ENCODE measurements around the gene ZSWIM3. TPM values are rescaled to one million over a fixed set of nuclear protein-coding genes. Genes with fewer than 3 reads are reported as not detected.

Gene ZSWIM3
- total and polyA plus RNA-seq, 2 of the 8 experiments (the other 6 are each of a cell fraction or from before 2014, with no cell fraction given), result 5.5 to 6.9 TPM

DNA sequence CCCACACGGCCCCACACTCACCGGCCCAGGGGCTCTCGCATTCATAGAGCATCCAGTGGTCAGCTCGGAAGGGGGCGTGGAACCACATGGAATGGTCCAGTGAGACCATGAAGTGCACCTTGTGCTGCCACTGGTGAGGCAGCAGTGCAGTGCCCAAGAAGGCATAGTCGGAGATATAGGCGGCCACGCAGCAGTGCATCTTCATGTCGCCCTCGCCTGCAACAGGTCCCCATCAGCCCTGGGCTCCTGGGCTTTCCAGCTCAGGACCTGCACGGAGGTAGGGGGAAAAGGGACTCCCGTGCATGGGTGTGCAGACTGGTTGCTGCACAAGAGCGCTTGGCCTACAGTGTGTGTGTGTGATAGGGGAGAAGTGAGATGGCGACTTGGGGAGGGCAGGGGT, 13.9 kb upstream of the ZSWIM3 start:
- POLR2A ChIA-PET (ENCODE audit: partially characterized antibody), result interaction anchor here (0.7 to 13.8 kb wide), 5 partner anchors 10 to 110 kb away, joined by 3 to 178 read pairs (median 4); partner anchors contain the start of genes ACOT8, SNX21 and ZSWIM3
- Histone ChIP-seq H2BK120ac (replicated peaks; ENCODE audit: low read depth, low read length) (no peak overlapping the region), H4K8ac (ENCODE audit: extremely low read depth, insufficient read depth, low read length) (no peak overlapping the region; the same call in 1 of the 2 replicates), H3K79me1 (ENCODE audit: low read depth, low read length) (no peaks in the 10 kb centered on the region), H3K4ac (replicated peaks; ENCODE audit: insufficient read length, low read depth, low read length) (no peak overlapping the region), H3K27ac (ENCODE audit: low read depth, low read length) (no peak overlapping the region), H2AFZ (ENCODE audit: low read length) (no peak overlapping the region), H3K4me2 (ENCODE audit: insufficient read depth in 1 of 2, low read depth in 2 of 2, low read length in 2 of 2) (no peak overlapping the region), H3K36me3 (ENCODE audit: control insufficient read depth in 2 of 4, insufficient read depth in 4 of 4, low read length in 3 of 4) (peaks cover 15 to 56% (median 28%) of the 10 kb centered on the region in 4 experiments), H3K56ac (replicated peaks; ENCODE audit: insufficient read length, low read depth, low read length) (no peak overlapping the region), H2BK15ac (ENCODE audit: low read length) (no peak overlapping the region), H2BK12ac (ENCODE audit: low read depth, low read length) (no peak overlapping the region), H4K91ac (replicated peaks; ENCODE audit: insufficient read length, low read length) (no peak overlapping the region), H2AK5ac (ENCODE audit: low read depth, low read length) (no peak overlapping the region), H3K4me3 (ENCODE audit: extremely low read depth in 1 of 4, insufficient read depth in 2 of 4, low read depth in 3 of 4, low read length in 4 of 4) (no peak overlapping the region), H2BK5ac (ENCODE audit: low read depth, low read length) (no peak overlapping the region), H4K5ac (ENCODE audit: insufficient read length, low read depth, low read length) (no peak overlapping the region), H3K14ac (ENCODE audit: insufficient read length) (no peak overlapping the region), H3K9ac (replicated peaks in 1 of 4; ENCODE audit: extremely low read depth in 1 of 4, low read depth in 3 of 4, low read length in 3 of 4) (no peak overlapping the region), H2BK20ac (ENCODE audit: low read length) (no peak overlapping the region), H3K27me3 (replicated peaks in 1 of 4; ENCODE audit: control insufficient read depth in 3 of 4, extremely low read depth in 1 of 4, insufficient read depth in 3 of 4, low read length in 3 of 4) (no peaks in the 10 kb centered on the region), H3K4me1 (replicated peaks in 1 of 4; ENCODE audit: control insufficient read depth in 3 of 4, insufficient read depth in 4 of 4, low read length in 3 of 4) (no peaks in the 10 kb centered on the region), H3K18ac (ENCODE audit: extremely low read depth, low read length) (no peak overlapping the region), H4K20me1 (replicated peaks in 1 of 2; ENCODE audit: control insufficient read depth in 1 of 2, insufficient read depth in 2 of 2, low read length in 2 of 2) (no peaks in the 10 kb centered on the region), H3K23ac (ENCODE audit: insufficient read length) (no peak overlapping the region), H3K23me2 (ENCODE audit: low read depth, low read length) (no peaks in the 10 kb centered on the region), H3K9me3 (ENCODE audit: insufficient read depth in 2 of 2, low read depth in 1 of 2, low read length in 1 of 2) (no peaks in the 10 kb centered on the region), H3K79me2 (ENCODE audit: control insufficient read depth in 1 of 2, insufficient read depth in 2 of 2, low read length in 2 of 2) (no peaks in the 10 kb centered on the region)
- FAIRE-seq (no peak), DNase-seq (ENCODE audit: low read depth in 1 of 2, low spot score in 2 of 2) (no peak)
- CTCF ChIA-PET (ENCODE audit: partially characterized antibody), result no interaction called here
- TF ChIP-seq HDAC6 (IDR thresholded peaks at IDR 0.05; ENCODE audit: low read depth, low read length), result no peak
- TF ChIP-seq POLR2AphosphoS5 (IDR thresholded peaks at IDR 0.05; ENCODE audit: low read depth, low read length), result peak; percentile 45; the same call in 1 of the 2 replicates
- 92% methylated on average over 13 of the region's 14 CpGs; no CpG with 5 or more reads in 1 of the 2 experiments for WGBS, 2 experiments (ENCODE audit: extremely low coverage in 1 of 2, insufficient coverage in 1 of 2, insufficient read length in 1 of 2, insufficient replicate concordance in 2 of 2, low coverage in 1 of 2, low lambda C conversion rate in 2 of 2, missing lambda C conversion rate in 1 of 2)
